ENCODE results near the gene RRP1B. TPM values are rescaled to one million over a fixed set of nuclear protein-coding genes. Genes with fewer than 3 reads are reported as not detected.
A peak's percentile ranks its signal among the peaks of the same experiment; 100 is the strongest.

RRP1B gene
- total and polyA plus RNA-seq, 2 of the 13 experiments (the other 11 are each of a cell fraction or from before 2014, with no cell fraction given): 16.3 to 46.2 TPM

DNA sequence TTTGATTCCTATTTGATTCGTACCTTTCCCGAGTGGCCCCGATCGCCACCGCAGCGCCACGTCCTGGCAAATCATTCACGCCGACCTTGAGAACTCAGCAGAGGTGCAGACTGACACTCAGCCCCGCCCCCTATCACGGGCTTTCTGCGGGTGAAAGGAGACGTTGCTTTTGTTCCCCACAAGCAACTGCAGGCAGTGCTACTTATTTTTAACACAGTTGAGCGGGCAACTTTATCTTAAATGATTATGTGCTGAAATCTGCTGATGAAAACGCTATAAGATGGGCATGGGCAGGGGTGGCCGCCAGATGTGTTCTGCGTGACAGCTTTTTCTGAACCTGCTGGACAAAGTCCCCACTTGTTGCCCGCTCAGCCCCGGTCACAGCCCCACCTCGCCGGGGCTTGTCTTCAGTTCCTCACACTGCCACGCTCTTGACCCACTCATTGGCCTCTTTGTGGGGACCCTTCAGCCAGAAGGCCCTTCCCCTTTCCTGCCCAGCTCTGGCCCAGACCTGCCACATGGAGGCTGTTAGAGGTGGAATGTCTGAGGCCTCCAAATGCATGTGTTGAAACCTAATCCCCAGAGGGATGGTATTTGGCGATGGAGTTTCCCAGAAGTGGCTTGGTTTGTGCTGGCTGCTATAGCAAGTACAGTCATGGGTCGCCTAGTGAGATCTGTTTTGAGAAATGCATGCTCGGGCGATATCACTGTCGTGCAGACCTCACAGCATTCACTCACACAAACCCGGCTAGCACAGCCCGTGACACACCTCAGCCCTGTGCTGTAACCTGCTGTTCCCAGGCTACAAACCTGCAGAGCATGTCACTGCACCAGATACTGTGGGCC lies 43.9 kb downstream of the RRP1B start (continued):
- no peak for TF ChIP-seq GABPB1 (CRISPR knock-in tag; IDR thresholded peaks at IDR 0.05)
- TF ChIP-seq, protein P1, sequence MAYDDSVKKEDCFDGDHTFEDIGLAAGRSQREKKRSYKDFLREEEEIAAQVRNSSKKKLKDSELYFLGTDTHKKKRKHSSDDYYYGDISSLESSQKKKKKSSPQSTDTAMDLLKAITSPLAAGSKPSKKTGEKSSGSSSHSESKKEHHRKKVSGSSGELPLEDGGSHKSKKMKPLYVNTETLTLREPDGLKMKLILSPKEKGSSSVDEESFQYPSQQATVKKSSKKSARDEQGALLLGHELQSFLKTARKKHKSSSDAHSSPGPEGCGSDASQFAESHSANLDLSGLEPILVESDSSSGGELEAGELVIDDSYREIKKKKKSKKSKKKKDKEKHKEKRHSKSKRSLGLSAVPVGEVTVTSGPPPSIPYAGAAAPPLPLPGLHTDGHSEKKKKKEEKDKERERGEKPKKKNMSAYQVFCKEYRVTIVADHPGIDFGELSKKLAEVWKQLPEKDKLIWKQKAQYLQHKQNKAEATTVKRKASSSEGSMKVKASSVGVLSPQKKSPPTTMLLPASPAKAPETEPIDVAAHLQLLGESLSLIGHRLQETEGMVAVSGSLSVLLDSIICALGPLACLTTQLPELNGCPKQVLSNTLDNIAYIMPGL (CRISPR knock-in tag; IDR thresholded peaks at IDR 0.05; ENCODE audit: borderline replicate concordance in 1 of 2, low read depth in 1 of 2): 0 out of 4 replicates have a peak, but pooled peaks of 1 of the 2 experiments have one; percentile 14
- TF ChIP-seq HMG20B (CRISPR knock-in tag; conservative IDR thresholded peaks at IDR 0.05): no peak
- TF ChIP-seq NKX3-1 (CRISPR knock-in tag; IDR thresholded peaks at IDR 0.05): no peak
- TF ChIP-seq HHEX (CRISPR knock-in tag; IDR thresholded peaks at IDR 0.05): no peak
- no peak for TF ChIP-seq ZNF766 (CRISPR knock-in tag; IDR thresholded peaks at IDR 0.05; ENCODE audit: borderline replicate concordance)
- TF ChIP-seq ZNF205 (CRISPR knock-in tag; IDR thresholded peaks at IDR 0.05): peak; percentile 21; the same call in 1 of the 2 replicates
- no peak for TF ChIP-seq ZNF143 (CRISPR knock-in tag; IDR thresholded peaks at IDR 0.05)
- TF ChIP-seq DPF2 (CRISPR knock-in tag; IDR thresholded peaks at IDR 0.05; ENCODE audit: borderline replicate concordance, low read depth): no peak
- TF ChIP-seq ZNF567 (CRISPR knock-in tag; IDR thresholded peaks at IDR 0.05; ENCODE audit: borderline replicate concordance): no peak
- TF ChIP-seq ARHGAP35 (CRISPR knock-in tag; IDR thresholded peaks at IDR 0.05; ENCODE audit: borderline replicate concordance): no peak; the same call in 1 of the 2 replicates
- no peak for TF ChIP-seq ZNF180 (CRISPR knock-in tag; IDR thresholded peaks at IDR 0.05; ENCODE audit: borderline replicate concordance, low read depth)
- TF ChIP-seq NBN (conservative IDR thresholded peaks at IDR 0.05): no peak
- no peak for TF ChIP-seq ZNF362 (CRISPR knock-in tag; IDR thresholded peaks at IDR 0.05; ENCODE audit: borderline replicate concordance)
- TF ChIP-seq SMYD3 (CRISPR knock-in tag; IDR thresholded peaks at IDR 0.05): no peak
- peak; percentile 55; the same call in 1 of the 2 replicates for TF ChIP-seq KDM2A (CRISPR knock-in tag; IDR thresholded peaks at IDR 0.05; ENCODE audit: borderline replicate concordance, low read depth)
- TF ChIP-seq ZEB1 (IDR thresholded peaks at IDR 0.05; ENCODE audit: insufficient replicate concordance, low read depth): no peak
- TF ChIP-seq YY1 (IDR thresholded peaks at IDR 0.05; ENCODE audit: insufficient read depth, insufficient replicate concordance, low read depth, low read length): peak; percentile 13
- no peak for TF ChIP-seq CEBPB (IDR thresholded peaks at IDR 0.05; ENCODE audit: borderline replicate concordance, low read depth, low read length)
- peak; percentile 16; the same call in 1 of the 2 replicates for TF ChIP-seq ZNF350 (CRISPR knock-in tag; IDR thresholded peaks at IDR 0.05; ENCODE audit: borderline replicate concordance, low read depth)
- TF ChIP-seq SP5 (CRISPR knock-in tag; IDR thresholded peaks at IDR 0.05; ENCODE audit: borderline replicate concordance, low read depth): peak; percentile 80; the same call in 1 of the 2 replicates
- TF ChIP-seq ZNF337 (CRISPR knock-in tag; IDR thresholded peaks at IDR 0.05; ENCODE audit: borderline replicate concordance, low read depth): no peak
- 0 out of 2 replicates have a peak, but pooled peaks have one; percentile 40 for TF ChIP-seq ZNF280D (CRISPR knock-in tag; IDR thresholded peaks at IDR 0.05)
